GM23338 (cell line): Measurements from ENCODE around the gene DNAJC4. TPM values are rescaled to one million over a fixed set of nuclear protein-coding genes. Genes with fewer than 3 reads are reported as not detected.
A peak's percentile ranks its signal among the peaks of the same experiment; 100 is the strongest.

Experiments used
- ATAC-seq: fragments of 200-7000 bp; cut with Tn5 transposase; 3 replicates; pipeline ENCODE4 v1.9.1; 2020
- DNase-seq: peaks from one replicate; pipeline ENCODE4 v3.0.0-alpha.2; 2015; ENCODE audit warnings: low spot score
- H2AFZ ChIP-seq: fragments of 200-600 bp; sonication (generic); 2 replicates; pipeline ENCODE4 v1.8.0; 2016; ENCODE audit warnings: antibody characterized with exemption, mild to moderate bottlenecking, moderate library complexity
- H3F3A ChIP-seq: fragments of 200-600 bp; sonication (generic); replicated peaks from 2 replicates; pipeline ENCODE4 v1.8.0; 2017; ENCODE audit warnings: antibody characterized with exemption, mixed run types, low read depth
- H3K27ac ChIP-seq: fragments of 200-600 bp; sonication (generic); 2 replicates; pipeline ENCODE4 v1.6.1; 2016; ENCODE audit warnings: low read depth
- H3K27me3 ChIP-seq: fragments of 200-600 bp; sonication (generic); 2 replicates; pipeline ENCODE4 v1.8.0; 2016; ENCODE audit warnings: mild to moderate bottlenecking, mixed run types, moderate library complexity; ENCODE audit not compliant: insufficient read depth
- H3K36me3 ChIP-seq: fragments of 200-600 bp; sonication (generic); 2 replicates; pipeline ENCODE4 v1.8.0; 2016; ENCODE audit warnings: mild to moderate bottlenecking; ENCODE audit not compliant: insufficient read depth
- H3K4me1 ChIP-seq: fragments of 200-600 bp; sonication (generic); 2 replicates; pipeline ENCODE4 v1.8.0; 2016; ENCODE audit warnings: mild to moderate bottlenecking, moderate library complexity; ENCODE audit not compliant: insufficient read depth
- H3K4me2 ChIP-seq: fragments of 200-600 bp; sonication (generic); 2 replicates; pipeline ENCODE4 v1.7.1; 2017; ENCODE audit warnings: mixed run types
- H3K4me3 ChIP-seq: fragments of 200-600 bp; sonication (generic); 2 replicates; pipeline ENCODE4 v1.6.1; 2016; ENCODE audit warnings: mixed run types
- H3K79me2 ChIP-seq: fragments of 200-600 bp; sonication (generic); replicated peaks from 2 replicates; pipeline ENCODE4 v1.8.0; 2017; ENCODE audit warnings: mild to moderate bottlenecking; ENCODE audit not compliant: insufficient read depth
- H3K9me2 ChIP-seq: fragments of 200-600 bp; sonication (generic); 2 replicates; pipeline ENCODE4 v1.8.0; 2017; ENCODE audit not compliant: insufficient read depth
- H4K20me1 ChIP-seq: fragments of 200-600 bp; sonication (generic); replicated peaks from 2 replicates; pipeline ENCODE4 v1.8.0; 2017; ENCODE audit warnings: mild to moderate bottlenecking; ENCODE audit not compliant: insufficient read depth
- H3K27ac Mint-ChIP-seq: 2 replicates; pipeline ENCODE4 v1.8.0; 2020; ENCODE audit warnings: inconsistent platforms, mild to moderate bottlenecking, moderate library complexity, mixed read lengths
- H3K27me3 Mint-ChIP-seq: 3 replicates; pipeline ENCODE4 v1.8.0; 2022; ENCODE audit warnings: low read depth, mild to moderate bottlenecking, moderate library complexity, mixed read lengths, inconsistent platforms; ENCODE audit not compliant: insufficient read depth, poor library complexity
- H3K36me3 Mint-ChIP-seq: 3 replicates; pipeline ENCODE4 v1.8.0; 2021; ENCODE audit warnings: low read depth, mild to moderate bottlenecking, inconsistent platforms, moderate library complexity, mixed read lengths
- H3K4me1 Mint-ChIP-seq: 3 replicates; pipeline ENCODE4 v1.8.0; 2020; ENCODE audit warnings: mild to moderate bottlenecking, inconsistent platforms, mixed read lengths
- H3K4me3 Mint-ChIP-seq: 3 replicates; pipeline ENCODE4 v1.8.0; 2021; ENCODE audit warnings: moderate library complexity, mild to moderate bottlenecking, inconsistent platforms, mixed read lengths
- H3K9me3 Mint-ChIP-seq: 3 replicates; pipeline ENCODE4 v1.8.0; 2020; ENCODE audit warnings: moderate library complexity, mild to moderate bottlenecking, inconsistent platforms, mixed read lengths
- CREB1 ChIP-seq: fragments of 250-450 bp; sonication (Bioruptor Pico); IDR thresholded peaks from 2 replicates; pipeline ENCODE4 v1.5.0; 2020; ENCODE audit warnings: low read depth, mild to moderate bottlenecking, moderate library complexity
- JUNB ChIP-seq: IDR thresholded peaks from one replicate; pipeline ENCODE4 v1.6.1; 2016; ENCODE audit warnings: antibody characterized with exemption; ENCODE audit not compliant: unreplicated experiment
- NANOG ChIP-seq: IDR thresholded peaks from 2 replicates; pipeline ENCODE4 v1.6.1; 2016; ENCODE audit warnings: antibody characterized with exemption, borderline replicate concordance
- POLR2AphosphoS5 ChIP-seq: IDR thresholded peaks from 2 replicates; pipeline ENCODE4 v1.6.1; 2016; ENCODE audit warnings: antibody characterized with exemption, low read depth
- STAT1 ChIP-seq: IDR thresholded peaks from one replicate; pipeline ENCODE4 v1.6.1; 2016; ENCODE audit warnings: antibody characterized with exemption; ENCODE audit not compliant: unreplicated experiment
- ZNF114 ChIP-seq: fragments of 250-450 bp; sonication (Bioruptor Pico); IDR thresholded peaks from 2 replicates; pipeline ENCODE4 v1.5.0; 2020; ENCODE audit warnings: mild to moderate bottlenecking, moderate library complexity
- ZNF331 ChIP-seq: fragments of 250-450 bp; sonication (Bioruptor Pico); IDR thresholded peaks from 2 replicates; pipeline ENCODE4 v1.5.0; 2020; ENCODE audit warnings: low read depth, mild to moderate bottlenecking, moderate library complexity
- polyA plus RNA-seq: library from polyadenylated mRNA; unstranded; fragments of >200 nt; fragmentation: Nextera tagmentation; extraction: Ambion mirVana; gene quantifications from 2 replicates; pipeline ENCODE4 v1.2.1, GENCODE V29; 2016
- total RNA-seq: library from RNA; depleted of rRNA; stranded (reverse); fragments of >200 nt; shearing (Covaris generic); gene quantifications from 2 replicates; pipeline ENCODE4 v1.2.3, GENCODE V29; 2014
- TF ChIP-seq, protein P1 (sequence below): IDR thresholded peaks from 2 replicates; pipeline ENCODE4 v1.6.1; 2016; ENCODE audit warnings: antibody characterized with exemption
- TF ChIP-seq, protein P2 (sequence below), 2 experiments: fragments of 200-600 bp in 1 of 2; sonication (generic) in 1 of 2; conservative IDR thresholded peaks; 2 replicates each; pipeline versions ENCODE4 v1.5.1 to v1.6.1; 2016 to 2017; ENCODE audit warnings: antibody characterized with exemption in 2 of 2, low read depth in 2 of 2, mild to moderate bottlenecking in 2 of 2, moderate library complexity in 1 of 2
- TF ChIP-seq, protein P3 (sequence below): IDR thresholded peaks from one replicate; pipeline ENCODE4 v1.6.1; 2018; ENCODE audit warnings: antibody characterized with exemption; ENCODE audit not compliant: unreplicated experiment

Gene DNAJC4
- total and polyA plus RNA-seq, 2 experiments from 2014 or later, result 10.5 to 34.4 TPM

DNA sequence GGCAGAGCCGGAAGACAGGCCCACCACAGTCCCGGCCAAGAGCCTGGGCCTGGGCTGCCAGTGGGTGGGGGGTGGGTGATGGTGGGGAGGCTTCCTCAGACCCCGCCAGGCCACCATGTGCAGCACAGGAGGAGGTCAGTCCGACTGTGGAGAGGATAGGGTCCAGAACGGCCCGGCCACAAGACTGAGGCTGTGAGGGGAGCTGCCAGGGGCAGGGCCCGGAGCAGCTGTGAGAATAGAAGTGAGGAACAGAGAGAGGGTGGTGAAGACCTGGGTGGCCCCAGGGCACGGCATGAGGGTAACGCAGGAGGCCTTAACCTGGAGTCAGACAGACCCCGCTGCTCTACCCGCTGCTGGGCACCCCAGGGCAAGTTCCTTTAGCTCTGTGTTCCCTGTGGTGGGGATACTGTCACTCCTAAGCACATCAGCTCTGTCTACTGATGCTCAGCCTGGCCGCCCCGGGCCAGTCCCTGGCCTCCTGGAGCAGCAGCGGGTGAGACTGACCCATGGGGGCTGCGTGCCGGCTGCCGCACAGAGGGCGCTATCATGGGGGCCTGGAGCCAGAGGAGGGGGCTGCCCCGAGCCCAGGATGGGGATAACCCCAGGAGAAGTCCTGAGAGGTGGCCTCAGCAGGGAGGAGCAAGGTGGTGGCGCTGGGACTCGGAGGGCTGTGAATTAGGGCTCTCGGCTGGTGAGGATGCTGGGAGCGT, 22.1 kb upstream of the DNAJC4 start:
- H3F3A ChIP-seq, result peaks cover 23% of the 10 kb centered on the region
- H3K79me2 ChIP-seq, result no peaks in the 10 kb centered on the region
- peaks cover 7% of the 10 kb centered on the region for H4K20me1 ChIP-seq
- Mint-ChIP-seq H3K36me3 (peaks cover 37% of the 10 kb centered on the region), H3K9me3 (no peaks in the 10 kb centered on the region), H3K27ac (no peak overlapping the region), H3K27me3 (peaks cover 18% of the 10 kb centered on the region), H3K4me1 (peaks cover 16% of the 10 kb centered on the region), H3K4me3 (no peak overlapping the region; the same call in 2 of the 3 replicates)
- no peak overlapping the region for H3K27ac ChIP-seq
- H3K4me1 ChIP-seq, result no peaks in the 10 kb centered on the region; the same call in 1 of the 2 replicates
- no peak overlapping the region for H3K4me2 ChIP-seq
- no peaks in the 10 kb centered on the region for H3K27me3 ChIP-seq
- no peak for TF ChIP-seq JUNB
- TF ChIP-seq, protein P1, sequence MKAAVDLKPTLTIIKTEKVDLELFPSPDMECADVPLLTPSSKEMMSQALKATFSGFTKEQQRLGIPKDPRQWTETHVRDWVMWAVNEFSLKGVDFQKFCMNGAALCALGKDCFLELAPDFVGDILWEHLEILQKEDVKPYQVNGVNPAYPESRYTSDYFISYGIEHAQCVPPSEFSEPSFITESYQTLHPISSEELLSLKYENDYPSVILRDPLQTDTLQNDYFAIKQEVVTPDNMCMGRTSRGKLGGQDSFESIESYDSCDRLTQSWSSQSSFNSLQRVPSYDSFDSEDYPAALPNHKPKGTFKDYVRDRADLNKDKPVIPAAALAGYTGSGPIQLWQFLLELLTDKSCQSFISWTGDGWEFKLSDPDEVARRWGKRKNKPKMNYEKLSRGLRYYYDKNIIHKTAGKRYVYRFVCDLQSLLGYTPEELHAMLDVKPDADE, result no peak
- TF ChIP-seq, protein P2, sequence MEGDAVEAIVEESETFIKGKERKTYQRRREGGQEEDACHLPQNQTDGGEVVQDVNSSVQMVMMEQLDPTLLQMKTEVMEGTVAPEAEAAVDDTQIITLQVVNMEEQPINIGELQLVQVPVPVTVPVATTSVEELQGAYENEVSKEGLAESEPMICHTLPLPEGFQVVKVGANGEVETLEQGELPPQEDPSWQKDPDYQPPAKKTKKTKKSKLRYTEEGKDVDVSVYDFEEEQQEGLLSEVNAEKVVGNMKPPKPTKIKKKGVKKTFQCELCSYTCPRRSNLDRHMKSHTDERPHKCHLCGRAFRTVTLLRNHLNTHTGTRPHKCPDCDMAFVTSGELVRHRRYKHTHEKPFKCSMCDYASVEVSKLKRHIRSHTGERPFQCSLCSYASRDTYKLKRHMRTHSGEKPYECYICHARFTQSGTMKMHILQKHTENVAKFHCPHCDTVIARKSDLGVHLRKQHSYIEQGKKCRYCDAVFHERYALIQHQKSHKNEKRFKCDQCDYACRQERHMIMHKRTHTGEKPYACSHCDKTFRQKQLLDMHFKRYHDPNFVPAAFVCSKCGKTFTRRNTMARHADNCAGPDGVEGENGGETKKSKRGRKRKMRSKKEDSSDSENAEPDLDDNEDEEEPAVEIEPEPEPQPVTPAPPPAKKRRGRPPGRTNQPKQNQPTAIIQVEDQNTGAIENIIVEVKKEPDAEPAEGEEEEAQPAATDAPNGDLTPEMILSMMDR (conservative IDR thresholded peaks at IDR 0.05; ENCODE audit: low read depth in 2 of 2), result 0 out of 4 replicates have a peak, but pooled peaks of 1 of the 2 experiments have one; percentile 4
- no peak for DNase-seq
- no peak overlapping the region for H2AFZ ChIP-seq
- H3K4me3 ChIP-seq, result no peak overlapping the region
- ATAC-seq, result no peak
- peaks cover 14% of the 10 kb centered on the region for H3K36me3 ChIP-seq
- H3K9me2 ChIP-seq, result no peaks in the 10 kb centered on the region

DNA sequence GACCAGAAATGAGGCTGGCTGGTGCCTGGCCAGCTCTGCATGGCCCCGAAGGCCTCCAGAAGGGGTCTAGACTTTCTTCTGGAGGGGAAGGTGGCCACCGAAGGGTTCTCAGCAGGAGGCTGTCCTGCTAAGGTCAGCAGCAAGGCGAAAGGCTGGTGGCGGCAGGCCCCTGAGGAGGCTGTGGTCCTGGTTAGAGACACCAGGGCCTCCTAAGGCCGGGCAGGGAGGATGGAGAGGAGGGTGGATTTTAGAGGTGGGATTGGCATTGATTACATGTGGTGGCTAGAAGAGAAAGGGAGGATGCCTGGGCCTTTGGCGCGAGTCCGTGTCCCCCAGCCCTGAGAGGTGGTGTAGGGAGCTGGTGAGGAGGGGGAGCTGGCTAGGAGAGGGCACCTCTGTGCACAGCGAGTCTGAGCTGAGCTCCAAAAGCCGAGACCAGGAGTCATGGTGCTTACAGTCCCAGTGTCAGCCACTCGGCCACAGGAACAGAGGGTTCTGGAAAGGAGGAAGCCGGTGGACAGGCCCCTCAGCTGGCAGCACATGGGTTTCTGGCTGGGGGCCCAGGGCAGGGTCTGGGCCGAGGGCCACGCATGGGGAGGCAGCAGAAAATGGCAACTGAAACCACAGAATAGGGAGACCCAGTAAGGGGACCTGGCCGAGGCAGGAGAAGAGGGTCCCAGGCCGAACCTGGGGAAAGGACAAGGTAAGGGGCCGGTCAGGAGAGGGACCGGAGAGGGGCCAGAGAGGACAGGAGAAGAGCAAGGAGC, 21.4 kb upstream of the DNAJC4 start:
- Mint-ChIP-seq H3K4me3 (no peak overlapping the region; the same call in 2 of the 3 replicates), H3K27me3 (peaks cover 14% of the 10 kb centered on the region), H3K36me3 (peaks cover 33% of the 10 kb centered on the region), H3K9me3 (no peaks in the 10 kb centered on the region), H3K4me1 (peaks cover 11% of the 10 kb centered on the region), H3K27ac (no peak overlapping the region)
- DNase-seq (no peak), ATAC-seq (no peak)
- H3K9me2 ChIP-seq, result no peaks in the 10 kb centered on the region
- H3K27ac ChIP-seq, result 0 out of 2 replicates have a peak overlapping the region, but pooled peaks have one; percentile 26
- no peak overlapping the region for H3K4me3 ChIP-seq
- no peaks in the 10 kb centered on the region for H3K27me3 ChIP-seq
- no peak overlapping the region for H3K4me2 ChIP-seq
- no peaks in the 10 kb centered on the region for H3K79me2 ChIP-seq
- H3F3A ChIP-seq, result peaks cover 16% of the 10 kb centered on the region
- no peaks in the 10 kb centered on the region; the same call in 1 of the 2 replicates for H3K4me1 ChIP-seq
- peaks cover 7% of the 10 kb centered on the region for H4K20me1 ChIP-seq
- TF ChIP-seq POLR2AphosphoS5, result no peak
- TF ChIP-seq ZNF331 (CRISPR knock-in tag), result no peak
- TF ChIP-seq, protein P3, sequence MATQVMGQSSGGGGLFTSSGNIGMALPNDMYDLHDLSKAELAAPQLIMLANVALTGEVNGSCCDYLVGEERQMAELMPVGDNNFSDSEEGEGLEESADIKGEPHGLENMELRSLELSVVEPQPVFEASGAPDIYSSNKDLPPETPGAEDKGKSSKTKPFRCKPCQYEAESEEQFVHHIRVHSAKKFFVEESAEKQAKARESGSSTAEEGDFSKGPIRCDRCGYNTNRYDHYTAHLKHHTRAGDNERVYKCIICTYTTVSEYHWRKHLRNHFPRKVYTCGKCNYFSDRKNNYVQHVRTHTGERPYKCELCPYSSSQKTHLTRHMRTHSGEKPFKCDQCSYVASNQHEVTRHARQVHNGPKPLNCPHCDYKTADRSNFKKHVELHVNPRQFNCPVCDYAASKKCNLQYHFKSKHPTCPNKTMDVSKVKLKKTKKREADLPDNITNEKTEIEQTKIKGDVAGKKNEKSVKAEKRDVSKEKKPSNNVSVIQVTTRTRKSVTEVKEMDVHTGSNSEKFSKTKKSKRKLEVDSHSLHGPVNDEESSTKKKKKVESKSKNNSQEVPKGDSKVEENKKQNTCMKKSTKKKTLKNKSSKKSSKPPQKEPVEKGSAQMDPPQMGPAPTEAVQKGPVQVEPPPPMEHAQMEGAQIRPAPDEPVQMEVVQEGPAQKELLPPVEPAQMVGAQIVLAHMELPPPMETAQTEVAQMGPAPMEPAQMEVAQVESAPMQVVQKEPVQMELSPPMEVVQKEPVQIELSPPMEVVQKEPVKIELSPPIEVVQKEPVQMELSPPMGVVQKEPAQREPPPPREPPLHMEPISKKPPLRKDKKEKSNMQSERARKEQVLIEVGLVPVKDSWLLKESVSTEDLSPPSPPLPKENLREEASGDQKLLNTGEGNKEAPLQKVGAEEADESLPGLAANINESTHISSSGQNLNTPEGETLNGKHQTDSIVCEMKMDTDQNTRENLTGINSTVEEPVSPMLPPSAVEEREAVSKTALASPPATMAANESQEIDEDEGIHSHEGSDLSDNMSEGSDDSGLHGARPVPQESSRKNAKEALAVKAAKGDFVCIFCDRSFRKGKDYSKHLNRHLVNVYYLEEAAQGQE, result no peak
- no peak for TF ChIP-seq NANOG
- no peak for TF ChIP-seq CREB1 (CRISPR knock-in tag)
- TF ChIP-seq, protein P1, result no peak
- TF ChIP-seq ZNF114 (CRISPR knock-in tag), result no peak
- TF ChIP-seq, protein P2 (conservative IDR thresholded peaks at IDR 0.05; ENCODE audit: low read depth in 2 of 2), result no peak
- TF ChIP-seq STAT1, result no peak
- H2AFZ ChIP-seq, result no peak overlapping the region
- H3K36me3 ChIP-seq, result peaks cover 7% of the 10 kb centered on the region
